Upper lobe of left lung (tissue), 6 donors: ENCODE results near the gene SLC6A20. TPM values are rescaled to one million over a fixed set of nuclear protein-coding genes. Genes with fewer than 3 reads are reported as not detected.
A peak's percentile ranks its signal among the peaks of the same experiment; 100 is the strongest.
"Not testable (repeated sequence)": the region's sequence is repeated elsewhere in the genome, so short reads cannot be mapped to it uniquely, and the experiment has no call there.

Experiments used
- ATAC-seq, 2 donors: fragments of 200-7000 bp; cut with Tn5 transposase; one replicate each; pipeline ENCODE4 v1.9.1; 2022; ENCODE audit warnings: mild to moderate bottlenecking in 2 of 2, moderate library complexity in 2 of 2; ENCODE audit not compliant: low FRiP score in 2 of 2
- DNase-seq, 2 donors: peaks; one replicate each; pipeline ENCODE4 v3.0.0-alpha.2; 2019 to 2020
- H3K27ac ChIP-seq, 4 donors: fragments of 200-600 bp; sonication (generic); one replicate each; pipeline ENCODE4 v1.5.1; 2016 to 2019
- H3K27me3 ChIP-seq, 4 donors: fragments of 200-600 bp; sonication (generic); one replicate each; pipeline ENCODE4 v1.5.1; 2017 to 2019
- H3K36me3 ChIP-seq, 4 donors: fragments of 200-600 bp; sonication (generic); one replicate each; pipeline ENCODE4 v1.5.1; 2016 to 2019
- H3K4me1 ChIP-seq, 4 donors: fragments of 200-600 bp; sonication (generic); one replicate each; pipeline ENCODE4 v1.5.1; 2018 to 2019
- H3K4me3 ChIP-seq, 4 donors: fragments of 200-600 bp; sonication (generic); one replicate each; pipeline ENCODE4 v1.5.1; 2017 to 2019; ENCODE audit warnings: mild to moderate bottlenecking in 2 of 4, moderate library complexity in 1 of 4
- H3K9me3 ChIP-seq, 4 donors: fragments of 200-600 bp; sonication (generic); one replicate each; pipeline ENCODE4 v1.5.1; 2018 to 2019
- EP300 ChIP-seq, 4 donors: sonication (generic); formaldehyde crosslinking; IDR thresholded peaks; one replicate each; pipeline ENCODE4 v1.5.1; 2017; ENCODE audit warnings: antibody characterized with exemption in 4 of 4, control low read depth in 2 of 4
- POLR2A ChIP-seq, 4 donors: fragments of 450-650 bp; IDR thresholded peaks; one replicate each; pipeline ENCODE4 v1.5.1; 2016 to 2017; ENCODE audit warnings: antibody characterized with exemption in 4 of 4, mild to moderate bottlenecking in 2 of 4
- POLR2AphosphoS5 ChIP-seq, 2 donors: sonication (generic); formaldehyde crosslinking; IDR thresholded peaks; one replicate each; pipeline ENCODE4 v1.5.1; 2017; ENCODE audit warnings: antibody characterized with exemption in 2 of 2
- WGBS, 2 donors: methylation state at CpG; one replicate each; pipeline ENCODE4 v1.1.5; 2017 to 2018; 5-methylcytosine and 5-hydroxymethylcytosine counted together
- total RNA-seq, 6 donors: library from RNA; depleted of rRNA in 4 of 6; stranded (reverse); fragments of >200 nt in 4 of 6; gene quantifications; one replicate each; pipeline versions ENCODE4 v1.1.0 to v1.2.1, GENCODE V29; 2016 to 2021
- TF ChIP-seq, protein P1 (sequence below), 6 experiments: fragments of 450-650 bp in 4 of 6; fragments of 200-600 bp in 2 of 6; sonication (generic) in 2 of 6; IDR thresholded peaks; one replicate each; pipeline ENCODE4 v1.5.1; 2016 to 2019; ENCODE audit warnings: antibody characterized with exemption in 6 of 6
- donor health status: DM: no; HTN: no; CAD: no; lungs with moderate emphysema.
- donor health status: DM: no; HTN: yes; CAD: no; lungs with severe emphysema.

SLC6A20 gene
- total RNA-seq, 6 donors from 2014 or later, result 0.11 to 20.1 (median 7.2) TPM

- TF ChIP-seq POLR2A (IDR thresholded peaks at IDR 0.05), result no peak
- Histone ChIP-seq H3K4me1 (no peaks in the 10 kb centered on the region), H3K4me3 (no peak overlapping the region), H3K27ac (no peak overlapping the region), H3K9me3 (no peaks in the 10 kb centered on the region), H3K27me3 (no peaks in the 10 kb centered on the region), H3K36me3 (peaks cover 0 to 1% (median 0%) of the 10 kb centered on the region in 4 donors)
- ATAC-seq, result no peak
- no peak for DNase-seq
- 79 to 89% methylated on average over 3 of the region's 3 CpGs for WGBS, 2 donors
Measured at GRCh38 chr3:45753095-45753494, 43.2 kb downstream of the SLC6A20 start.

DNA sequence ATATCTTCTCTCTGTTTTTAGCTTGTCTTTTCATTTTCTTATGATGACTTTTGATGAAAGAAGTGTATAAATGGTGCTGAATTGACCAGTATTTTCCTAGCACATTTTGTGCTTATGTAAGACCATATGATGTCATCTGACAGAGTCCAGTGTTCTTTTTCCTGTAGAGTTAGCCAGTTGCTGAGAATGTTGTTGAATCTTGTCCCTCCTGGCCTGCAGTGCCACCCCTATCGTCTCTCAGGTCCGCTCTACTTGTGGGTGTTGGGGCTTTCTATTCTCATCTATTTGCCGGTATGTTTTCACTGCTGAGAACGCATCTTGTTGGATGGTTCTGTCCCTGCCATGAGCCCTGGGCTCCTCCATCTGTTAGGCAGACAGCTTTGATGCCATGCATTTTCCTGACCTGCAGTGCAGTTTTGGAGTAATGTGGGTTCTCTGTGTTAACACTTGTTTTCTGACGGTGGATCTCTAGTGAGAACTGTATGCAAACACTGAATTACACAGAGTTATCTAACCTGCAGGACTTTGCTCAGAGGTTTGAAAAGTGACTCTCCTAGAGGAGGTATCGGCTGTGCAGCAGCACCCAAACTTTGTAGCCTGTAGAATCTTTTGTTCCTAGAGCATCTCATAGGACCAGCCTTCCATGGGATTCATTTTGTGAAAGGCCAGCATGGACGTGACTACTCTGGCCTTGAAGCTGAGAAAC lies 44.6 kb downstream of the SLC6A20 start:
- TF ChIP-seq EP300 (IDR thresholded peaks at IDR 0.05), result no peak
- TF ChIP-seq POLR2AphosphoS5 (IDR thresholded peaks at IDR 0.05), result no peak
- TF ChIP-seq, protein P1, sequence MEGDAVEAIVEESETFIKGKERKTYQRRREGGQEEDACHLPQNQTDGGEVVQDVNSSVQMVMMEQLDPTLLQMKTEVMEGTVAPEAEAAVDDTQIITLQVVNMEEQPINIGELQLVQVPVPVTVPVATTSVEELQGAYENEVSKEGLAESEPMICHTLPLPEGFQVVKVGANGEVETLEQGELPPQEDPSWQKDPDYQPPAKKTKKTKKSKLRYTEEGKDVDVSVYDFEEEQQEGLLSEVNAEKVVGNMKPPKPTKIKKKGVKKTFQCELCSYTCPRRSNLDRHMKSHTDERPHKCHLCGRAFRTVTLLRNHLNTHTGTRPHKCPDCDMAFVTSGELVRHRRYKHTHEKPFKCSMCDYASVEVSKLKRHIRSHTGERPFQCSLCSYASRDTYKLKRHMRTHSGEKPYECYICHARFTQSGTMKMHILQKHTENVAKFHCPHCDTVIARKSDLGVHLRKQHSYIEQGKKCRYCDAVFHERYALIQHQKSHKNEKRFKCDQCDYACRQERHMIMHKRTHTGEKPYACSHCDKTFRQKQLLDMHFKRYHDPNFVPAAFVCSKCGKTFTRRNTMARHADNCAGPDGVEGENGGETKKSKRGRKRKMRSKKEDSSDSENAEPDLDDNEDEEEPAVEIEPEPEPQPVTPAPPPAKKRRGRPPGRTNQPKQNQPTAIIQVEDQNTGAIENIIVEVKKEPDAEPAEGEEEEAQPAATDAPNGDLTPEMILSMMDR (IDR thresholded peaks at IDR 0.05), result no peak
- TF ChIP-seq POLR2A (IDR thresholded peaks at IDR 0.05), result no peak
- DNase-seq (no peak), ATAC-seq (no peak)
- Histone ChIP-seq H3K4me1 (no peaks in the 10 kb centered on the region), H3K36me3 (peaks cover 0 to 15% (median 11%) of the 10 kb centered on the region in 4 donors), H3K4me3 (no peak overlapping the region), H3K27me3 (no peaks in the 10 kb centered on the region), H3K9me3 (no peaks in the 10 kb centered on the region), H3K27ac (no peak overlapping the region)
- WGBS, 2 donors, result 93 to 95% methylated on average over 5 to 7 of the region's 7 CpGs

GRCh38 chr3:45749880-45750279 lies 46.5 kb downstream of the SLC6A20 start:
- TF ChIP-seq POLR2A (IDR thresholded peaks at IDR 0.05), result no peak
- TF ChIP-seq, protein P1 (IDR thresholded peaks at IDR 0.05), result no peak
- TF ChIP-seq POLR2AphosphoS5 (IDR thresholded peaks at IDR 0.05), result no peak
- no peak for TF ChIP-seq EP300 (IDR thresholded peaks at IDR 0.05)

DNA sequence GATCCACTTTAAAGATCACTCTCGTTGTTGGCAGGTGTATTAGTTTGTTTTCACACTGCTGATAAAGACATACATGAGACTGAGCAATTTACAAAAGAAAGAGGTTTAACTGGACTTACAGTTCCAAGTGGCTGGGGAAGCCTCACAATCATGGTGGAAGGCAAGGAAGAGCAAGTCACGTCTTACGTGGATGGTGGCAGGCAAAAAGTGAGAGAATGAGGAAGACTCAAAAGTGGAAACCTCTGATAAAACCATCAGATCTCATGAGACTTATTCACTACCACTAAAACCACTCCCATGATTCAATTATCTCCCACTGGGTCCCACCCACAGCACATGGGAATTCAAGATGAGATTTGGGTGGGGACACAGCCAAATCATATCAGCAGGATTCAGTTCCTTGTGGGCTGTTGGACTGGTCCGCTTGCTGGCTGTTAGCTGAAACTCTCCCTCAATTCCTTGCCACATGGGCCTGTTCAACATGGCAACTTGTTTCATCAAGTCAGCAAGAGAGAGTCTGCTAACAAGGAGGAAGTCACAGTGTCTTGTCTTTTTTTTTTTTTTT lies 47.2 kb downstream of the SLC6A20 start:
- ATAC-seq, H3K4me3 ChIP-seq, H3K9me3 ChIP-seq, DNase-seq, H3K27ac ChIP-seq, H3K4me1 ChIP-seq, H3K27me3 ChIP-seq: not testable (repeated sequence)
- H3K36me3 ChIP-seq, result peaks cover 13 to 40% (median 35%) of the 10 kb centered on the region in 4 donors
- WGBS, 2 donors, result 81 to 86% methylated on average over 4 of the region's 4 CpGs

More at GRCh38 chr3:45749880-45750279, 46.5 kb downstream of the SLC6A20 start:
- DNase-seq, result no peak
- WGBS, 2 donors, result 75 to 77% methylated on average over 4 of the region's 4 CpGs
- Histone ChIP-seq H3K4me1 (no peaks in the 10 kb centered on the region), H3K27ac (no peak overlapping the region), H3K9me3 (no peaks in the 10 kb centered on the region), H3K27me3 (no peaks in the 10 kb centered on the region), H3K4me3 (no peak overlapping the region), H3K36me3 (peaks cover 8 to 32% (median 28%) of the 10 kb centered on the region in 4 donors)
- ATAC-seq, result no peak

GRCh38 chr3:45748068-45748467 lies 48.3 kb downstream of the SLC6A20 start:
- DNase-seq (peak in 1 of 2 donors; percentile 52), ATAC-seq (peak in 1 of 2 donors; percentile 36)
- peaks cover 20 to 49% (median 44%) of the 10 kb centered on the region in 4 donors for H3K36me3 ChIP-seq
- no peaks in the 10 kb centered on the region for H3K27me3 ChIP-seq
- 91 to 93% methylated on average over 3 to 8 of the region's 8 CpGs for WGBS, 2 donors
- no peak overlapping the region for H3K27ac ChIP-seq
- H3K4me3 ChIP-seq, result no peak overlapping the region
- no peaks in the 10 kb centered on the region for H3K9me3 ChIP-seq
- TF ChIP-seq EP300 (IDR thresholded peaks at IDR 0.05) (no peak), POLR2A (IDR thresholded peaks at IDR 0.05) (no peak), POLR2AphosphoS5 (IDR thresholded peaks at IDR 0.05) (no peak)
- TF ChIP-seq, protein P1 (IDR thresholded peaks at IDR 0.05), result no peak
- H3K4me1 ChIP-seq, result no peaks in the 10 kb centered on the region
